ENCODE data around the gene COPS2. TPM values are rescaled to one million over a fixed set of nuclear protein-coding genes. Genes with fewer than 3 reads are reported as not detected.
"Not testable (repeated sequence)": the region's sequence is repeated elsewhere in the genome, so short reads cannot be mapped to it uniquely, and the experiment has no call there.

COPS2 gene
- total RNA-seq, 1 donor from 2014 or later = 67.8 TPM

DNA sequence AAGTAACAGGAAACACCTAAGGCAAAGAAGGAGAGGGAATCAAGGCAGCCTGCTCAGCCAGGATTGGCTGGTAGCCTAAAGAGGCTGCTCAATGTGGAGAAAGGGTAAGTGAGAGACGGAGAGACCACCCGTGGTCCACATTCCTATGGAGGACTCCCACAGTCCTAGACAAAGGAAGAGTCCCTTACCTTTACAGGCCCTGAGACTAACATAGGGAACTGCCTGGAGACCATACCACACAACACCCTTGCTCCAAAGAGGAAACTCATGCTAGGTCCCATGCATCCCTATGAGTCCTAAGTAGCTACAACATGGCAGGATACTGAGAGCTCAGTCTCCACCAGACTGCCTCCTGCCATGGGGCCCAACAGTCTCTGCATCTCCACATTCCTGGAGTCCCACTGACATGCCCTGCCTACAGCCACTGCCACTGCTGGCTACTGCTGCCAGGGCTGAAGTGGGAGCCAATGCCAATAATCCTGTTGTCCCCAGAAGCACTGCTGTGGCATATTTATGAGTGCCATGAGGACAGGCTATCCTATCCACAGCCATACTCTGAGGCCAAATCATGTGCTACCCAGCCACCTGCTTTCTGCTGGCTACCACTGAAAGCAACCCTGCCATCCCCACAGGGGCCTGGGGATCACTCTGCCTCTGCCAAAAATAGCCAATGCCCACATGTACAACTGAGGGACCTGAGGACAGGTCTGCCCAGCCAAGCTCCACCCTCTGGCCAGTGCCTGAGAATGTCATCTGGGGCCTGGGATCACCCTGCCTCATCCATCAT lies 45.0 kb downstream of the COPS2 start:
- no peak for DNase-seq (ENCODE audit: low spot score)

DNA sequence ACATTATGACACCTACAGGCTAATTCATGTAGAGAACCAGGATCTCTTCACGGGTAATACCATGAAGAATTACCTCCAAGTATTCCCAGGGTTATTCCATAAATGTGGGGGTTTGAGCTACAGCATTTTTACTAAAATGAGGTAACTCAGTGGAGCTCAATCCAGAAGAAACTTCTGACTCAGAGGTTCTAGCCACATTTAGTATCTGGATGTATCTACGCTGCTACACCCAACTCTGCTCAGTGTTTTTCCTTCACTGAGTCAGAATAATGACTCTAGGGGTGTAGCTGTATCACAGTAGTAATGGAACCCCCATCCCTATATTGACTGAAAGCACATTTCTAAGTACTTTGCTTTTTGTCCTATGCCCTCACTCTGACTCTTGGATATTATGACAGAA lies 52.4 kb downstream of the COPS2 start:
- DNase-seq (ENCODE audit: low spot score) = no peak

DNA sequence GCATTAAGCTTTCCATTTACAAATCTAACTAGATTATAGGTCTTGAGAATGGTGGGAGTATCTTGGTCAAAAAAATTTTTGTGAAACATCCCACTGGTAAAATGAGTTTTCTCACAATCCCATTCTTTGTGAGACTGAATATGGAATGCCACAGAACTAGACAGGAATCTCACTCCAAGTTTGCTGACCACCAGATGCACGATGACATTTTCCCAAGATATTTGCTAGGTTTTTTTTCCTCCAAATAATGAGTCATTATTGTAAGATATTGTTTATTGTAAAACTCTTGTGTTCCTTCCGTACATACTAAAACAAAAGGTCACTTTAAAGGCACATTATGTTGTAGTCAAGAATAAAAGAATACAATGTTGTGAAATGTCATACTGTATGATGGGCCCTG lies 53.9 kb downstream of the COPS2 start:
- DNase-seq (ENCODE audit: low spot score) = no peak

DNA sequence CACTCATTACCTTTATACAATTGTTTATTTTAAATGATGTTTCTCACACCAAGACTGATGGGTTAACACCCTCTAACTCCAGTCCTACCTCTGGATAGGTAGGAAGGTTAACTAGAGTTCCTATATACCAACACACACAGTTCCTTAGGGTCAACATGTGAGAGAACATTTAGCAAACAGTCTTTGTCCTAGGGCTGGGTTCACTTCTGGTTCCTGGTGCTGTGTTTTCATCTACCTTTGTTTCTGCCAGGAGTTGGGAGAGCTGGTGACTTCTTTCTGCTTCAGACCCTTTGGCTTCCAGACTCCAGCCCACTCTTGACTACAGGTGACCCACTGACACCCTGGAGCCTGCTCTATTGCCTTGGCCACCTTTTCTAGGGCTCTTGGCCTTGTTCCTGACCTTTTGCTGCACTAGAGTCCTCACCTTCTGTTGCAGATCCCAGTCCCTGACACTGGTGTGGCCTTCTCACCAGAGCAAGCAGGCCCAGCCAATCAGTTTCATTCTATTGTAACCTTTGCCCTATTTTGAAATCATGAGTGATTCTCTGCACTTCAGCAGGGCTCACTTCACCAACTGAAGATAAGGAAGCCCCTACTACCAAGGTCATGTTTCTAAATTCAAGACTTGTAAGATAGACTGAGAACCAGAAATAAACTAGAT lies 59.2 kb downstream of the COPS2 start:
- no peak for DNase-seq (ENCODE audit: low spot score)

DNA sequence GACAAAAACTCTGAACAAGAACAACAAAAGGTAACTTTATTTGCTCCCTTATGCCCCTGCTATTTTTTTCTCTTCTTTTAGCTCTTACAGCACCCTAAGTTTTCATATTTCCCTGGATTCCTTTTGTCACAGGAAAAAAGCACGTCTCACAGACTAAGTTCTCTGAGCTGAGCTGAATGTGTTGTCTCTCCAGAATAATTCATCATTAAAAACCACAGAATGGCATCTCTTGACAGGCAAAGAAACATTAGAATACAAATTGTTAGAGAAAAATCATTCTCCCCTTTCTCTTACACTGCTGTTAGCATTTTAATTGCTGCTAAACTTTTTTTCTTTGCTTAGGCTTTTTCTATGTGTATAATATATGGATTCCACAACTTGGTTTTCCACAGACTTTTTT lies 60.5 kb downstream of the COPS2 start:
- DNase-seq (ENCODE audit: low spot score) = no peak

DNA sequence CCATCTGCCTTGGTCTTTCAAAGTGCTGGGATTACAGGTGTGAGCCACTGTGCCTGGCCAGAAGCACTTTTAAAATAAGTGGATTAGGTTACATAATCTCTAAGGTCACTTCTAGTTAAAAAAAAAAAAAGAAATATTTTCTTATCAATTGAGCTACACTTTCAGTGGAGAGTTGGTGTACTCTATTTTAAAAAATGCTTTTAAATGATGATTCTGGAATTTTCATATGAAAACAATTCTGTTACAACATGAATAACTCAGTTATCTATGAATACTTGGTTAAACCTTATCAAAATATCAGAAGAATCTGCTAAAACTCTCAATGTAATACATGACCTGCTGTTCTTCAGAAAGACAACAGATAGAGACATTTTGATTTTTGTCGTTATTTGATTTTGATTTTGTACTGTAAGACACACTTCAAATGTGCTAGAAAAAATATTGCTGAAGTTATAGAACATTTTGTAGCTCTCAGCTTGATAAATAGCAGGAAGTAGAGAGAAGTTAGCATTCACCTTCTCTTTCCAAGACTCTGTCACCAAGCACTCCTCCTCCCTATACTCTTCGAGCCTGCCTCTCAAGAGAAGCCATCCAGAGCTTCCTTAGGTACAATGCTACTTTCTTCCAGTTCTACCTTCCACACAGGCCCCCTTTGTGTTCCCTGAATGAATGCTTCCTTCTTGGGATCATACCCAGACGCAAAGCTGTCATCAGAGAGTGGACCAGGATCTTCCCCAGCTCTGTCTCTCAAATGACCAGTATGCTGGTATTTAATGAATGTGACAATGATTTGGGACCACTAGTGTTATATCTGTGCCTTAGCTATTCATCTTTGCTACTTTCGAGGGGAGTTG lies 61.9 kb downstream of the COPS2 start:
- no peak for DNase-seq (ENCODE audit: low spot score)

DNA sequence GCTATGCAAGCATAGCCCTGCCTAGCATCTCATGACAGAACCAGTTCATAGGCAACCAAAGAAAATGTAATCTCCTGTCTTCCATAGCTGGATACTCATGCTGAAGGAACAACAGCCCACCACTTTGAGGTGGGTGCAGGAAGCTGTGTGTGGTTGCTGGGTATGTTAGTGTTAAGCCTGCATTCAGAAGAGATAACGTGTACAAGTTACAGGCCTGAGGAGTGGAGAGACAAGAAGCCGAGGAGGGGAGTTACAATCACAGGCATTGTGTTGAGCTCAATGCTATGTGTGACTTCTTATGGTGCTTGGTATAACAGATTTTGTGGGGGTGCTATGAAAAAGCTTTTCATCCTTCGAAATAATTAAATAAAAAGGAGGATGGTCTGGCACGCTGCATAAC lies 66.4 kb downstream of the COPS2 start:
- no peak for DNase-seq (ENCODE audit: low spot score)

DNA sequence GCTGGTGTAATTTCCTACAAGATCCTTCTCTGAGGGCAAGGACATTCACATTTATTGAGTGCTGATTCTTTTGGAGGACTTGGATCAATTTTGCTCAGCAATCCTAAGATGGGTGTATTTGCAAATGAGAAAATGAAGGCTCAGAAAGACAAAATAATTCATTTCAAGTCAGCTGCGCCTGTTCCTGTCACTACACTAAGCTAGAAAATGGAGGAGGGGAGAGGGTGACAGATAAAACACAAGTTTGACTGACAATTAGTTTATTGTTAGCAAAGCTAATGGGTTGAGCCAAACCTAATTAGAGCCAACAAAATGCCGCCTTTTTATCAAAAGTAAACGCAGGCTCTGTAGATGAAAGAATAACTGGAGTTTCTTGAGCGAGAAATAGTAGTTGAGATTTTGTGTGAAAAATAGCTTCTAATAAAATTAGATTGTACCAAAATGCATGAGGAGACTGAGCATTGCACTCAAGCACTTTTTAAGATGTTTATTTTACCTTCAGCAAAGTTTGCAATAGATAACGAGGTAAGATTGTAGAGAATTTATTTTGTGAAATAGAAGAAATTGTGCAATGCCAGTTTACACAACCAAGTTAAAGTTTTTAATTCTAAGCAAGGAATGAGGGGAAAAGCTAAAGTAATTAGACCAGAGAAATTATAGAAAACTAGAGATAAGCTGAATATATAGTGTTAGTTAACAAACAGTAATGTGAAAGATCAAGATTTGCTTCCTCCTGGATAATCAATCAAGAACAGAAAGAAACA lies 69.5 kb downstream of the COPS2 start:
- no peak for DNase-seq (ENCODE audit: low spot score)

DNA sequence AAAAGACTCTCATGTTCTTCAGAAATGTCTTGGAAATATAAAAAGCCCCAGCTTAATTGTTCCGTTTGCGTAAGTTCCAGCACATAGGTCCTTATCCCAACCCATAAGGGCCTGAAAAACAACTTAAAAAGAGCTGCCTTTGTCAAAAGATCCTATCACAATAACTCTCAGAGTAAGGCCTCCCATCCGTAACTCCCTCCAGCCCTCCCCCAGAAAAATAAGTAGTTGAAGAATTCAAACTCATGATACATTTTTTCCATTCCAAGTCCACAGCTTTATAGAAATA lies 71.2 kb downstream of the COPS2 start:
- DNase-seq (ENCODE audit: low spot score) = no peak

DNA sequence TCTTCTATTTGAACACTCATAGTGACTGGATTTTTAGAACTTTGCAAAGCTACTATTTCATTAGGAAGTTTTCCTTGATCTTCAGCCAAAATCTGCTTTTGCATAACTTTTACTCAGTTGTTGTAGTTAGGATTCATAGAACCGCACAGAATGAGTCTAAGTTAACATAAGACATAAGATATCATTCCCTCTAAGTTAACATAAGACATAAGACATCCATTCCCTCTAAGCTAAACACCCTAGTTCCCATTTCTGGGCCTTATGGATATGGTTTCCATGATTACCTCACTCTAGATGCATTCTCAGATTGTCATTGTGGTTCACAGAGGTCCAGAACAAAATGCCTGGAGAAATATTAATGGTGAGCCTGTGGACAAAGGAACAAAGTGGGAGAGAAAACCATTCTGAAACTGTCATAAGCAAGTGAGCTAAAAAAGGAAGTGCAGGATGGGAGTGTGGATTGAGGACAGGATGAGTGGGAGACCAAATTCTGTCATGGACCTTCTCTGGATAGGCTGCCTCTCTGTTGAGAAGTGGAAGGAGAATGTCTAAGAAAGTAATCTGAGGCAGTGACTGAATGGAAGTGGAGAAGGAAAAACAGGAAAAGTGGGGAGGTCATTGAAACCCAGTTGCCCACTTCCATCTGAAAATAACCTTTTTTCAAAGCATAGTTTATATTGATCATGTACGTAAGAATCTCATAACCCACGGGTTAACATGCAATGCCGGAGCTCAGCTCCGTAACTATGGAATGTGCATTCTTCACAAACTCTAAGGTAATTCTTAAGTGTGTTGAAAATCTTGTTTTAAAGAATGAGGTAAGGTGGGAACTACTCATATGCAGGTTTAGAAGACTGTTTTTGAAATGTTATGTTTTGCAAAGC lies 71.8 kb downstream of the COPS2 start:
- DNase-seq (ENCODE audit: low spot score) = no peak

DNA sequence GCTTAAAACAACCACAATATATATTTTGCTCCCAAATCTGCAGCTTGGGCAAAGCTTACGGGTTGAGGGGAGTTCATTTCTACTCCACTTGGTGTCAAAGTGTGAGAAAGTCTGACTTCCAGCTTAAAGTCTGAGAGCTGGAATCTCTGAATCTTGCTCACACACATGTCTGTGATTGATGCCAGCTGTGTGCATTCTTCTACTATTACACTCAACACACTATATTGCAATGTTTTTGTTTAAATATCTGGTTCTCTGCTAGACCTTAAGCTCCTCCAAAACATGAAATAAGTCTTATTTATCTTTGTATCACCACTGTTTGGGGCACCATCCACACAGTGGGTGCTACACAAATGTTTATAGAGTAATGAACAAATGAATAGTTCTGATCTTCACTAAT lies 72.4 kb downstream of the COPS2 start:
- DNase-seq (ENCODE audit: low spot score) = no peak

DNA sequence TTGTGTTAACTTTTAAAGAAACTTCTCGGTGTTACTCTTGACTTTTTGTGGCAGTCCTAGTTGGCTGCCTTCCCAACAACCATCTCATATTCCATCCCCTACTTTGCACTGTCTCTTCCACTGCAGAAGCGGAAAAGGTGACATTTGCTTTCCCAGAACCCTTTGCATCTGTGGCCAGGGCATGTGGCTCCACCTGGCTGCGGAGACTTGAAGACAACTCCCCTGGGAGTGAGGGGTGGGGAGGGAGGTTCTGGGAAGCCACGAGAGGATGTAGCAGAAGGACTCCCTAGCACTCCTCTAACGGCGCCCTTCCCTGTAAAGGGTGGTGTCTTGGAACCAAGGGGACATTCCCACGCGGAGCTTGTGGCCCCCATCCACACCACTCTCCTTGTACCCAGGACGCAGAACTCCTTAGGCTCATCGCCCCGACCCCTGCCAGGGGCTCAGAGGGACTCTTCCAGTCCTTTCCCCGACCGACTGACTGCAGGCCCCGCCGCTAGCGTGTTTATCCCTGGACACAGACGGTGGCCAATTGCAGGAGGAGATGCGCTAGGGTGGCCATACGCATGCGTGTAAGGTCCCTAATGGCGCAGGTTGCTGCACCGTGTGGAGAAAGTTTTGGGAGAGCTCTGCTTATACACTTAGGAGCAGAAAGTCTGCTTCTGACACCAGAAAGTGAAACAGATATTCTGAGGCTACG lies 75.9 kb downstream of the COPS2 start:
- DNase-seq (ENCODE audit: low spot score) = no peak

DNA sequence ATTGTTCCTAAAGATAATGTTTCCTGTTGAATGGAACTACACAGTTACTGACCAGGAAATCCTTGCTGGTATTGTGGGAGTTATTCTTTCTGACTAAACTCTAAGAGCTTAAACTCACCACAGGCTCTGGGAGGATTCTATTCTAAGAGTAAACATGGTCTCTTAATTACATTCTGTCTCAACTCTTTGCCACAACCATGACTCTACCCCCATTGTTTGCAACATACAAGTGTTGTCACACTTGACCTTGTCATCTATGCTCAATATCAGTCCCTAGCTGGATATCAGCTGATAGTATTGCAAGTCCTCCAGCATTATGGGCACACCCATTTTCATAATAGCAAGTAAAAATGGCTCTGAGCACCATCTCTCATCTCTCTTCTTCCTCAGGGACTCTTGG lies 79.5 kb downstream of the COPS2 start:
- no peak for DNase-seq (ENCODE audit: low spot score)

DNA sequence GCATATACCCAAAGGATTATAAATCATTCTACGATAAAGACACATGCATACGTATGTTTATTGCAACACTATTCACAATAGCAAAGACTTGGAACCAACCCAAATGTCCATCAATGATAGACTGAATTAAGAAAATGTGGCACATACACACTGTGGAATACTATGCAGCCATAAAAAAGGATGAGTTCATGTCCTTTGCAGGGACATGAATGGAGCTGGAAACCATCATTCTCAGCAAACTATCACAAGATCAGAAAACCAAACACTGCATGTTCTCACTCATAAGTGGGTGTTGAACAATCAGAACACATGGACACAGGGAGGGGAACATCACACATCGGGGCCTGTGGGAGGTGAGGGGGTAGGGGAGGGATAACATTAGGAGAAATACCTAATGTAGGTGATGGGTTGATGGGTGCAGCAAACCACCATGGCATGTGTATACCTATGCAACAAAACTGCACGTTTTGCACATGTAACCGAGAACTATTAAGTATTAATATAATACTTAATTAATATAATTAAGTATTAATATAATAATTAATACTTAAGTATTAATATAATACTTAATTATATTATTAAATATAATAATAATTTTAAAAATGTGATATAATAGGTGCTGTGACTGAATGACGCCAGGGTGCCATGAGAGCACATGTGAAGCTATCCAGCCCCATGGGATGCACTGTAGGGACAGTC lies 80.7 kb downstream of the COPS2 start:
- DNase-seq (ENCODE audit: low spot score) = not testable (repeated sequence)

Other genes with a start within 250 kb of the COPS2 start
- 3.7 TPM for gene SHC4, start 191.7 kb downstream of the COPS2 start, total RNA-seq
- gene SECISBP2L, start 109.2 kb downstream of the COPS2 start, total RNA-seq = 56.1 TPM
- 41.2 TPM for gene GALK2, start 14.6 kb upstream of the COPS2 start, total RNA-seq

Measured in mucosa of gallbladder (tissue), 1 donor.